HG02884 (cell line): ENCODE measurements around the gene LDLRAD4.

Experiments used
- ATAC-seq: cut with Tn5 transposase; IDR thresholded peaks from one replicate; pipeline ENCODE4 v1.9.1; 2021; ENCODE audit warnings: mild to moderate bottlenecking, moderate library complexity; ENCODE audit not compliant: unreplicated experiment

The LDLRAD4 gene

DNA sequence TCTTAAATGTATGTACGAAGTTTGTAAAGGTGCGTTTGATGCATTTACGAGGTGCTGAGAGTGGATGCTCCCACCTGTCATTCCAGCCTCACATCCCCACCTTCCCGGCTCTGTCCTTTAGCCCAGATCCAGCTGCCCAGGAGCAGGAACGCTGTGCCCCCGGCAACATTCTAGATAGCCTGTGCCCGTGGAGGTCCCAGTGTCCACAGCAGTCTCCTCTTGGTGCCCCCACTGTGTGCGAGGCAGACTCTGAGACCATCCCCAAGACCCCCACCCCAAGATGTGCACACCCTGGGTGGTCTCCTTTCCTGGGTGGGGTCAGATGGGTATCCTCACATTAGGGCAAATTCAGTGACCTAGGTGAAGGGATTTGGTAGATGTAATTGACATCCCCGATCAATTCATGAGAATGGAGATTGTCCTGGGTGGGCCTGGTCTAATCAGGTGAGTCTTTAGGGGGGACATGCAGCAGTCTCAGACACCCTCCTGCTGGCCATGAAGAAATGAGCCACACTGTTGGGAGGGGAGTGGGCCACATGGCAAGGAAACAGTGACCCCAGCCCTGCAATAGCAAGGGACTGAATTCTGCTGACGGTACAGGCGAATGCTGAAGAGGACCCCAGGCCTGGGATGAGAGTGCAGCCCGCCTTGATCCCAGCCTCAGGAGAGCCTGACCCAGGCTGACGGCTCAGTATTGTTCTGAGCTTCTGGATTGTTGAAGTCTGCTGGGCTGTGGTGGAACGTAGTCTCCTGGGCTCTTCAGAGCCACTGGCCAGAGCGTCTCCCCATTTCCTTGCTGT lies 304.5 kb downstream of the LDLRAD4 start:
- no peak for ATAC-seq

DNA sequence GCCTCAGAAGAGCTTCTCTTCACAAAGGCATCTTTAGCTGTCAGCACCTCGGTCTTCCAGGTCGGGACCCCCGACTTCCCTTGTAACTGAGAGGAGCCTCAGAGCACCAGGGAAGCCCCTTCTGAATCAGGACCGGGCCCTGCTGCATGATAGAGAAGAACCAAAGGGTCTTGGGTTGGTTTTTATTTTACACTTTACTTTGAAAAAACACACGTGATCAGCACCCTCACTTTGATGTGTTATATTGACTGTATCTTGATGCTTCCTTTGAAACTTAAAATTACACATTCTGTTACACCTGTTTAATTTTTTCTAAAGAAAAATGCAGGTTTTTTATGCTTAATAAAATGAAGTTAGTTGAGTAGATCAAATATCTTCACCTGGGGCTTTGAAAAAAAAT lies 305.5 kb downstream of the LDLRAD4 start:
- ATAC-seq = no peak

DNA sequence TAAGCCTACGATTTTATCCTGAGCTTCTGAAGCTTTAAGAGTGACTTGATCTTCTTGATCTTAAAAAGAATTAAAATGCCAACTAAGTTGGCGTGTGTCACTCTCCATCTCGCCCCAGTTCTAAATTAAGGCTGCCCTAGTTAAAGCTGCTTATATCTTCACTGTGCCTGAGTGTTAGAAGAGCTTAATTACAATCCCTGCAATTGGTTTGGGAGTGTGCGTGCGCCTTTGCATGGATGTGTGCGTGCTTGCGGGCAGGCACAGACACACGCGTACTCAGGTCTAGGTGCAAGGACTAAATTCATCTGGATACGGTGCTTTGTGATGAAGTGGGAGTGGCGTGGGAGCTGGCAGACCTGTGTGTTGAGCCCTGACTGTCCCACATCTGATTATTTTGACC lies 306.3 kb downstream of the LDLRAD4 start:
- no peak for ATAC-seq

DNA sequence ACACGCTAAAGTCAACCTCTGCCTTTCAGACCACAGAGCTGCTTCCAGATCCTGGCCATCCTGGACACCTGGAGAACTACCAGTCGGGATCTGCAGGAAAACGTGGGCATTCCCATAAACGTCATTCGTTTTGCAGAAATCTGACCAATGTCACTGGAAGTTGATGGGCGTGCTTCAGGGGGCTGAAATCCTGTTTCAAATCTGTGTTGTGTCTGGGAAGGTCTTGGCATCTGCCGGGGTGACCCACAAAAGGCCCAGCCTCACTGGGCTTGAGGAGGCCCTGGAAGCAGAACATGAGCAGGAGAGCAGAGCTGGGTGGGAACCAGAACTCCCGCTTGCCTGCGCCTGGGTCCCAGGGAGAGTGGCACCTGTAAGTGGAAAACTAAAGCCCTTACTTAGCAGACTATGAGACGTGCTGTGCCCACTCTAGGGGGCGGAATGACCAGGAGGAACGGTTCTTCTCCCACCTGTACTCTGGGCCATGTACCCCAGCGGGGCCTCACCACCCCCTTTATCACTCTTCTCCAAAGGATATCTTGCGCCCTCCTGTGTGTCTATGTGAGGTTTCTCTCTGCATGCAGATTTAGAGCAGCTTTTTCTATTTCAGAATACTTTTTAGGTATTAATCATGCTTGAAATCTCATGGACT lies 306.9 kb downstream of the LDLRAD4 start:
- ATAC-seq = no peak

DNA sequence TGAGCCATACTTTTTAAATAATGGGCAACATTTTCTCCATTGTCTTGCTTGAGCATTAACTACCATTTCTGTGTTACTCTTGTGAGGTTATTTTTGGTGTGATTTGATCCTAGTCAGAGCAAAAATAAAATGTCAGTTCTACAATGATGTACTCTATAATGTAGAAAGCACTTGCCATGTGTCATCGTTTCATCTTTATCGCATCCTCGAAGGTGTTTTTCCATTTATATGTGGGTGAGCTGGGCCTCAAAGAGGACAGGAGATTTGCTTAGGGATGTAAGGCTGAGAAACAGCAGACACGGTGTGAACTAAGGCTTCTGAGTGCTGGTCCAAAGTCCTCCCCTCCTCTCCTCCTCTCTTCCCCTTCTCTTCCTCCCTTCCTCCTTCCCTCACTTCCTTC lies 308.0 kb downstream of the LDLRAD4 start:
- ATAC-seq = no peak

DNA sequence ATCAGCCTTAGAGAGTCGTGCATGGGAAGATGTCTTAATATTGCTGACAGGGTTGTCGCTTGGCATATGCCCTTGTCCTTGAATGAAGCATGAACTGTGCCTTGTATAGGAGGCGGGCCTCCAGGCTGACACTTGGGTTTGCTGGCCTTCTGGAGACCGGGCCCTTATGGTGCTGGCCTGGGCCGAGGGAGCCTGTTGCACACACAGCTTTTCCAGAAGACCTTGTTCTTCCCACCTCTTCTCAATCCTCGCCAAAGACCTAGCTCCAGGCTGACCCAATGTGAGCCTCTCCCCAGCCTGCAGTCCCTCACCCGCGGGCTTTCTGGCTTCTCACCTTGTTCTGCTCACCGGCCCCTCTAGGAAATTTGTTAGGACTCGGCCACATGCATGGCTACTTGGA lies 308.7 kb downstream of the LDLRAD4 start:
- no peak for ATAC-seq

DNA sequence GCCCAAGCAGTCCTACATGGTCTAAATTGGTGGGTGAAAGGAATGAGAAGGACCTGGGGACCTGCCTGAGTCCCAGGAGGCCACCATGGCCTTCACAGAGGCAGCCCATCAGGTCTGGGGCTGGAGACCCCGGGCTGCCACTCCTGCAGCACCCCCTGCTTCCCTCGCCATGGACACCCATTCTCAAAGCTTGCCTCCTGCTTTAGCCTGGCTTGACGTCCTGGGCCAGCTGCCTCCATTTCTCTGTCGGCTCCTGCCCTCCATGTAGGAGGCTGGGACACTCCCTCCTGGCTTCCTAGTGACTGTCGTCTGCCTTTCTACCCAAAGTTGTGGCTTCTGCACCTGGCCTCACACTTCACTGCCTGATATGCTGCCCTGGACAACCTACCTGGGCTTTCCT lies 309.2 kb downstream of the LDLRAD4 start:
- no peak for ATAC-seq

DNA sequence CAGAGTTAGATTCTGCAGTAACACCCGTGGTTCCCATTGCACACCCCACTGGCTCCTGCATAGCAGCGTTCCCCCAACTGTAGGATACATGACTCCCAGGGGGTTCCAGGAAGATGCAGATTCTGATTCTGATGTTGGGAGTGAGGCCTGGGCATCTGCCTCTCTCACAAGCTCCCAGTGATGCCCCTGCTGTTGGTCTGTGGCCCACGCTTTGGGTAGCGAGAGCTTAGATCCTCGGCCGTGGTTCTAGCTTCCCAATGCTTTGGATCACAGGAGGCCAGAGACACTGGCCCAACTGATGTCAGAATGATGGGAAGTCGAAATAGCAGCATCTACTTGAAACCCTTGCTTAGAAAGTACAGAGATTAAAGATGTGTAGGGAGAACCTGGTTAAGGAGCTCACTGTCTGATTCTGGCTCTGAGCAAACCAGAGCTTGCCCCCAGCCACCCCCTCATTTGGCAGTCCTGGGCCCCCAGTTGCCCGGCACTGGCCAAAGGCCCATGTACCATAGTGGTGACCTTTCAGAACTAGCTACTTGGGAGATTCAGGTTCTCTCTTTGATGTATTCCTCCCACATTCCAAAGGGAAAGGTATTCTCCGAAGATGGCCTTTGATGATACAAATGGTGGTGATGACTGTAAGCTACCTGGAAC lies 310.3 kb downstream of the LDLRAD4 start:
- ATAC-seq = no peak

DNA sequence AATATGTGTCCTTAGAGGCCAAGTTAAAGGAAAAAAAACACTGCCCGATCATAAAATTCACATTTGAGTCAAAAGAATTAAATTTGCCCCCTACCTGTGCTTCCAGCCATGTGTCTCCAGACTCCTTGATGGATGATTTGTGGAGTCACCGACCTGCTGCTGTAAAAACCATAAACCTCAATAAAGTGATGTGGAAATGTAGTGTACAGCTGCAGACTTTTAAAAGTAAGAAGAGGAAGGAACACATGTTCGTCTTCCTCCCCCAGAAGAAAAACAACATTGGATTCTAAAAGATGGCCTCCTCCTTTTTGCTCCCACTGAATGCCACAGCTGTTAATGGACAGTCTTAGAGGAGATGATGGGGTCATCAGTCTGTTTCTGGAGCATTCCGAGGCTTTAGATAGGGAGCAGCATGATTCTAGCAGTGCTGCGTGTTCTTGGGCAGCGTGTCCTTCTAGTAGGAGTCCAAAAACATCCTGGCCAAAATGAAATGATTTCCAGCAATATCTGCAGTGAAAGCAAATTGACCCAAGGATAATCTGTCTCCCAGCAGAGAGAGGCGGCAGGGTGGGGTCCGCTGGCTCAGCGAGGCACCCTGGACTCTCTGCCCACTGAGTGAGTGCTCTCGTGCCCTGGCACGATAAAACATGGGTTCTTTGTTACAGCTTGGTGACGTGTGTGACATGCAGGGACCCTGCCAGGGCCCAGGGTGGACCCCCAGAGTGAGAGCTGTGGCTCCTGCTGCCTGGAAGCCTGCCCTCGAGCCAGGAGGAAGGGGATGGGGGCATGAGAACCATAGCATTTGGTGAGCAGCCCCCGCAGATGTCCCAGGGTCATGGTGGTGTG lies 311.7 kb downstream of the LDLRAD4 start:
- ATAC-seq = no peak

DNA sequence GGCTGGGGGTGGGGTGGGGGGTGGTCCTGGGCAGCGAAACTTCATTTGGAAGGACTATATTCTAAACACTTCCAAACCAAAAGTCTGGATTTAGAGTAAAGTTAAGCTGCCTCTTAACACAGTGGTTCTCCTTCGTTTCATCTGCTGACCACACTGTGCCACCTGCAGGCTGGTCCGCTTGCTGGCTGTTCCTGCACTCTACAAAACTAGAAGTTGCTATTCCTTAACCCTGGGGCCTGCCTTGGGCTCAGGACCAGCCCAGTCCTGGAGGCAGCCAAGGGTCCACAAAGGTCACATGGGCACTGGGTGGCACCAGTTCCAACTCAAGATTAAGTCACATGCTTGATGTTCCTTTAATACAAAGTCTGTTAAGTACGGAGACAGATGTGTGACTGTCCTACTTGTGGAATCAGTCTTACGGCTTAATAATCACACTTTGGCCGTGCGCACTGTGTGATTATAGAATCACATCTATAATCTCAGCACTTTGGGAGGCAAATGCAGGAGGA lies 312.4 kb downstream of the LDLRAD4 start:
- no peak for ATAC-seq

DNA sequence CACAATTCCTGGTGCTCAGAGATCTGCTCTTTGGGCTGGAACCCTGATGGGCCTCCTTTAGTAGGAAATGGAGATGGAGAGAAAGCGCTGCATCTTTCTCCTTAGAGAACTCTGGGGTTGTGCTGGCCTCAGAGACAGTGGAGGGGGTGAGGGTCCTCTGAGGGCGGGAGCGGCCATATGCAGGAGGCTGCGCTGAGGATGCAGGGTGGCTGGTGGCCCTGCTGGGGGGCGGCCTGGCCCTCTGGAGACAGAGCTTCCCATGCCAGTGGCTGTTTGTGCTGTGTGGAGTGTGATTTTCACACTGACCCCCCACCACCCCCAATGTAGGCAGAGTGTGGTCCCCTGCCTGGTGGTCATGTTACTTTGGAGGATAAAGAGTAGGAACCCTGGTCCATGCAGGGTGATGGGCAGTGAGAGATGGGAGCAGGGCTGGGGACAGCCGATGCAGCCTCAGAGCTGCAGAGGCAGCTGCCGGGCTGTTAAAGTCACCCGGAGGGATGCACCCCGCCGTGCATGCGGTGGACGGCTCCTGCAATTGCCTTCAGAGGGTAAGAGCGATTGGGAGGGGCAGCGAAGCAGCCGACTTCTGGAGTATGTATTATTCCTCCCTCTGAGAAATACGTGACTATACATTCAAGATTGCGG lies 313.2 kb downstream of the LDLRAD4 start:
- no peak for ATAC-seq

DNA sequence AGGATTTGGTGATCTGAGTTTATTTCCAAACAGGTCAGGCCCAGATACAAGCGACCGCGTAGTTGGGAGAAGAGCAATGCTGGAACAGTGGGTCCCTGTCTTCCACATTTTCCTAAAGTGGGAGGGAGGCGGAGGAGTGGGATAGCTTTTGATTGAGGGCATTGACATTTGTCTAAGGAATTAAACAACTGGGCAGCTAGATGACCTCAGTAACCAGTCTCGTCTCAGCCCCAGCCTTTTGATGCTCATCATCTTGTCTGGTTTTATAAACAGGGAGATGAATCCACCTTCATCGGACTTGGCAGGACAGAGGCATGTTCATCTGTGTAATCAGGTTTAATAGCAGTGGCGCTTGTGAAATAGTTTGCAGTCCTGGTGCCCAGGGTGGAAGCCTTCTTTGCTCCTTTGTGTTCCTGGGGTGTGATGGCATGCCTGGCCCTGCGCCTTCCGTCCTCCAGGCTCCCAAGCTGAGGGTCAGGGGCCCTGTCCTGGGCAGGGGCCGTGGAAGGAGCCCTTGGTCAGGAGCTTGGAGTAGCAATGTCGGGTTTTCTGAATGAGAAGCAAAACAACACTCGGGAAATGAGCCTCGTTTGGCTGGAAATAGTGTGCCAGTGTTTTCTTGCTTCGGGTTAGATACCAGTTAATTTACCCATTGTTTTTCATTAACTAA lies 314.0 kb downstream of the LDLRAD4 start:
- no peak for ATAC-seq

DNA sequence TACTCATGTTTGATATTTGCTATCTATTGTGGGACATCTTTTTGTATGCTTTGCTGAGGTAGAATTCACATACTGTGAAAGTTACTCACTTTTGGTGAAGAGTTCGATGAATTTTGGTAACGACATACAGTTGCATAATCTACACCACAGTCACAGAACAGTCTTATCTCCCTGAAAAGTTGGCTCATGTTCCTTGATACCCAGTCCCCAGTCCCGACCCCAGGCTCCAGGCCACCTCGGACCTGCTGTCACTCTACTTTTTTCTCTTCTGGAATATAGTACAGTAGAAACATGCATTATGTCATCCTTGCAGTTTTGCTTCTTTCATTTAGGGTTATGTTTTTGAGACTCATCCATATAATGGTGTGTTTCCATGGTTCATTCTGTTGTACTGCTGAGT lies 316.1 kb downstream of the LDLRAD4 start:
- no peak for ATAC-seq

DNA sequence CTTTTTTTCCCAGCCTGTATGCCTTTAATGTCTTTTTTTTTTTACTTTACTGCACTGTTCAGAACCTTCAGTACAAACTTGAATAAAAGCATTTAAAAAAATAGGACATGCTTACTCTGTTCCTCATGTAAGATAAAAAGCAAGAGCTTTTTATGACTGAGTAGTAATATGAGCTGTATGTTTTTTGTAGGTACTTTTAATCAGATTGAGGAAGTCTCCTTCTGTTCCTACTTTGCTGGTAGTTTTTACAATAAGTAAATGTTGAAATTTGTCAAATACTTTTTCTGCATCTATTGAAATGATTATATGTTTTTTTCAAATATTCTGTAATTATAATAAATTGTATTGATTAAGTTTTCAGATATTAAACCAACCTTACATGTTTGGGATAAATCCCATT lies 318.0 kb downstream of the LDLRAD4 start:
- no peak for ATAC-seq

DNA sequence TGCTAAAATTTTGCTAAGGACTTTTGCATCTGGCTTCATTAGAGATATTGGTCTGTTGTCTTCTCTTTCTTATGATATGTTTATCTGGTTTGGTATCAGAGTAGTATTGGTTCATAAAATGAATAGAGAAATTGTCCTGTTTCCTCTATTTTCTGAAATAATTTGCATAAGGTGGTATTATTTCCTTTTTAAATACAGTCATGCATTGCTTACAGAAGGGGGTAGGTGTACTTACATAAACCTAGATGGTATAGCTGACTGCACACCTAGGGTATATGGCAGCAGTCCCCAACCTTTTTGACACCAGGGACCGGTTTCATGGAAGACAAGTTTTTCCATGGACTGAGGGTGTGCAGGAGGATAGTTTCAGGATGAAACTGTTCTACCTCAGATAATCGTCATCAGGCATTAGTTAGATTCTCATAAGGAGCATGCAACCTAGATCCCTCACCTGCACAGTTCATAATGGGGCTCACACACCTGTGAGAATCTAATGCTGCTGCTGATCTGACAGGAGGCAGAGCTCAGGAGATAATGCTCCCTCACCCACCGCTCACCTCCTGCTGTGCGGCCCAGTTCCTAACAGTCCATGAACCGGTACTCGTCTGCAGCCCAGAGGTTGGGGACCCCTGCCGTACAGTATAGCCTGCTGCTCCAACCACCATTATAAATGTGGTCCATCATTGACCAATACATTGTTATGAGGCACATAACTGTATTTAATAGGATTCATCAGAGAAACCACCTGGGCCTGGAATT lies 318.6 kb downstream of the LDLRAD4 start:
- no peak for ATAC-seq

DNA sequence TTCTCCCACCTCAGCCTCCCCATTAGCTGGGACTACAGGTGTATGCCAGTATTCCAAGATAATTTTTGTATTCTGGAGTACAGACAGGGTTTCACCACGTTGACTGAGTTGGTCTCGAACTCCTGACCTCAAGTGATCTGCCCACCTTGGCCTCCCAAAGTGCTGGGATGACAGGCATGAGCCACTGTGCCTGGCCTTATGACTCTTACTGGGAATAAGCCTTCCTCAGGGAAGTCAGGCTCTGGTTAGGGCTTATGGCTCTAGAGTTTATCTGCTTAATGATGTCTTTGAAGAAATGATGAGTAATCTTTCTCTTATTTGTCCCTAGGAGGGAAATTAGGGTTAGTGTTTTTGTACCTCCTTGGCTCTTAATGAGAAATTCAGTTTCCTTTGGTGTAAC lies 320.1 kb downstream of the LDLRAD4 start:
- no peak for ATAC-seq

DNA sequence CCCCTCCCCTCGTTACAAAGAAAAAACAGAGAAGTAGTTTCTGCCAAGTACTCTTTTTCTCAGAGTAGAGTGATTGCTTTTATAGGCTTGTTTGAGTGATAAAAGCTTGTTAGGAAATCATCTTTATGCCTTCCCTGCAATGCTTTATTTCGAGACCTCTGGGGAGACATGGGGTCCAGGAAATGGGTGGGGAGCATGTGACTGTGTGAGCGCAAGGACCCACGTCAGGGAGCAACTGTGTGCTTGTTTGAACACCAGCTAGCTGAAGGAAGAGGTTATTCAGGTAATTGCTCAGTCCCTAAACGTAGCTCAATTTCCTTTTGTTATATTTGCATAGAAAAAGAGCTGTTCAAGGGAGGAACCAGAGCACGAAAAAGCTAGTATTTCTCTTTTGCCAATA lies 320.5 kb downstream of the LDLRAD4 start:
- ATAC-seq = no peak

DNA sequence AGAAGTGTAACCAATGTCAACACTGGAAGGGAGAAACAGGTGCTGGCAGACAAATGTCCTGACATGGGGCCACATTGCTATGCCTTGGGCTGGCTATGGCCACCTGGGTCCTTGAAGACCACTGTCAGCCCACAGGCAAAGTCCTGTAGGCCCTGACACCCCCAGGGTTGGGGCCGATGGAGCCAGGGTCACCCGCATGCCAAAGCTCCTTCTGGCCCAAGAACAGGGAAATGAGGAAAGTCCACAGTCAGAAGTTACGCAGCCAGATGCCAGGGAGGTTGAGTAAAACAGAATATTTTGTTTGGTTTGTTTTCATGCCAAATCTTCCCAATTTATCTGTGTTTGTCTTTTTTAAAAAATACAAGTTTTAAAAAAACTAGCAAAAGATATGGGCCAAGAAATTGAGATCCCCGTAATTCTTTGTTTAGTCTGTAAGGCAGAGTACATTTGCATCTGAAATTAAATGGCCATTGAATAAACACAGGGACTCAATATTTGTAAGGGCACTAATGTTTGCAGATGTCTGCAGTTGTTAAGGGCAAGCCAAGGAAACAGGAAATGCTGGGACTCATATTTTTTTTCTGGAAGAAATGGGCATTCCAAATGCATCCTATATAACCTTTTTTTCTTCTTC lies 321.4 kb downstream of the LDLRAD4 start:
- no peak for ATAC-seq
